GDM1 (cell line): ENCODE measurements around the gene AP2A2.

Experiments used
- DNase-seq: peaks from one replicate; lab custom pipeline; 2025; lab: John Stamatoyannopoulos, UW

The AP2A2 gene

DNA sequence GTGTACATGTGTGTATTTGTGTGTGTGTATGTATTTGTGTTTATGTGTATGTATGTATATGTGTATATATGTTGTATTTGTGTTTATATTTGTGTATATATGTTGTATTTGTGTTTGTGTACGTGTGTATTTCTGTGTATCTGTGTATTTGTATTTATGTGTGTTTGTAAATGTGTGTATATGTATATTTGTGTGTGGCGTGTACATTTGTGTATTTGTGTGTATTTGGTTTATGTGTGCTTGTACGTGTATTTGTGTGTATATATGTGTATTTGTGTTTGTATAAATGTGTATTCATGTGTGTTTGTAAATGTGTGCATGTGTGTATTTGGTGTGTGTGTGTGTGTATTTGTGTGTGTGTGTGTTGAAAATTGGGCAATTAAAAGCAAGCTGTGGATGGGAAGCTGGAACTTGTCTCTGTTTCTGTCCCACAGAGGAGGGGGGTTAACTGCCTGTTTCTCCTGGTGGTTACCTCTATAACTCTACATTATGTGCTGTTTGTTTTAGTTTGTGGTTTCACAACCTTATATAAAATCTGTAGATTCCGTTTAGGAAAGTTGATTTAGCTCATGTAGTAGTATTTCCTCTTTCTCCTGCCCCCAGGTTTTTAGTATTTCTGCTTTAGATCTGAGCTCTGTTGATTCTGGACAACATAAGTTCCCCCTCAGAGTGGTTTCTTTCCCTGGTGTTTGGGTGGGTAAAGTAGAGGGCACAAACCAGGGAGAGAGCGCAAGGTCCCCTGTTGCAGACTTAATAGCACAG, 28.9 kb downstream of the AP2A2 start:
- no peak for DNase-seq

DNA sequence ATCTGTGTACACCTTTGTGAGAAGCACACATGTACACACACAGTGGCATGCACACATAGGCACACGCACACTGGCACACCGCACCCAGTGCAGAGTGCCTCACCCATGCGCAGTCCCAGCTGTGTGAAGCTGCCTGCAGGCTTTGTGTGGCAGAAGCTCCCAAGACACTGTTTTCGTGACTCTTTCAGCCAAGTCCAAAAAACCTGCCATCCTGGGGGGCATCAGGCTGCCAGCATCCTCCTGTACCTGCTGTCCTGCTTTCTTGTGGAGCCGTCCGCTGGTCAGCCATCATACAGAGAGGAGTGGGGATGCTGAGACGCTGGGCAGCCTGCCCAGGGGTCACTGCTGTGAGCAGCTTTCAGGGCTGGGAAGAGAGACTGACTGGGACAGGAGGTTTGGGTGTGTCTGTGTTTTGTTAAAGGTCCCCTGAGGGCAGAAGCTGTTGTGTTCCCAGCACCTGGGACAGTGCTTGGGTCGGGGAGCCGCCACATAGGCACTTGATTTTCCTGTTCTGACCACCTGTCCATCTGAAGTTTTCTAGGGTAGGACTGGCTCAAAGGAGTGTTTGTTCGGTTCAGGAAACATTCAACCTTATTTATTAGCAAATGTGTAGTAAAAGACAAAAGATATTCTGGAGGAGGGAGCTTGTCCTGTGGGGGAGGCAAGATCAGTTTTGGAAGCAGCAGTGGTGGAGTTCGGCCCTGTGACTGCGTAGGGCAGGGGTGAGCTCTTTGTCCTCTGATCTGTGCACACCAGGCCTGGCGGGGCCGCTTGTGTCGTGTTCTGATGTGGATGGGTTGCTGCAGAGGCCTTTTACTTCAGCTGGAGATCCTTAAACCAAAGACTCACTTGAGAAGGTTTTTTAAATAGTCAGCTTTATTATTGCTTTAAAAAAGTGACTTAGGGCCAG, 29.7 kb downstream of the AP2A2 start:
- no peak for DNase-seq

DNA sequence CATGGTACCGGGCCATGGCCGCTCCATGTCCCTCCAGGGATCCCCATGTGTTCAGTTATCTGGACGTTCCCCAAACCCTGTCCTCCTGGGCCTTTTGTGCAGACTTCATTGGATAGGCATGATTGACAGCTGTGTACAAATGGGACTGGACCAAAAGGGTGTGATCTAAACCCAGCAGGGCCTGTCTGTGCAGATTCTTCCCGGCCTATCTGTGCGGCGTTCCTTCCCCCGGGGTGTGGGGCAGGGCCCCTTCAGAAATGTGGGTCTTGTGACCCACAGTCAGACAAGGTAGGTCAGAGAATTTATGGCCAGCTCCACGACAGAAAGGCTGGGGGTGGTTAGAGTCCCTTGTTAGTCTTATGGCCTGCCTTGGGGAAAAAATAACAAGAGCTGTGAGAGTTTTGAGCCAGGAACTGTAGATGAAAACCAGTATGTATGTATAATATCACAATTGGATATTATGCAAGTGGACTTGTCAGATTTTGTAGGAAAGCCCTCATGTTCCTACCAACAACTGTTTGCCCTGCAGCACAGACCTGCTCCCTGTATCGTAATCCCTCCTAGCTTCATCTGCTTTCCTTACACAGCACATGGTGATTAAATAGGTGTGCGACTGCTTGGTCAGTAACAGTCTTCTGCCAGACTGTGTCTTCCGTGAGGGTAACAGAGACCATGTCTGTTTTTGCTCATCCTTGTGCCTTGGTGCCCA, 31.7 kb downstream of the AP2A2 start:
- DNase-seq = no peak

DNA sequence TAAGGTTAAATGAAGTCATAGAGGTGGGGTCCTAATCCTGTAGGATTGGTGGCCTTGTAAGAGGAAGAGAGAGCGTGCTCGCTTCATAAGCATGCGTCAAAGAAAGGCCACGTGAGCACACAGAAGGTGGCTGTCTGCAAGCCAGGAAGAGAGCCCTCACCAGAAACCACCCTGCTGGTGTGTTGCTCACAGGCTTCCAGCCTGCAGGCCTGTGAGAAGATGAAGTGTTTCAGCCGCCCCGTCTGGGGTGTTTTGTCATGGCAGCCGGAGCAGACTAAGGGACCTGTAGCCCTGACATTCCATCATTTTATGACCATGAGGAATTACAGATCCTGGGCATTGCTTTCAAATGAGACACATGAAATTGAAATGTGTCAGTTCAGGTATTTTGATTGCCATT, 32.4 kb downstream of the AP2A2 start:
- DNase-seq = no peak

DNA sequence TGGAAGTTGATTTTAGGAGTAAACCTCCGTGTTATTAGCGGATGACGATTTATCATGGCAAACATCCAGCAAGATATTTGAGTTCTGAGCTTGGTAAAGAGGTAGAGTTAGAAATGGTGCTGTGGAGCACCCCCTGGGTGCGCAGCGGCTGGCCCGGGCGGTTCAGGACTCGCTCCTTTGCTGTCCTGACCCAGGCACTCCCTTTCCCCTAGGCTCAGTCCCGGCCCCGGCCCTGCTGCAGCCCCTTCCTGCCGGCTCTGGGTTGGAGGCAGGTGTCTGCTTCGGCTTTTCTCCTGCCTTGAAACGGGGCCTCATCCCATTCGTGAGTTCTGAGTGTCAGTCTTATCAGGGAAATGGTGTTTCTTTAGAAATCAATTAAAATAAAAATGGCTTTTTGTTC, 33.4 kb downstream of the AP2A2 start:
- no peak for DNase-seq

DNA sequence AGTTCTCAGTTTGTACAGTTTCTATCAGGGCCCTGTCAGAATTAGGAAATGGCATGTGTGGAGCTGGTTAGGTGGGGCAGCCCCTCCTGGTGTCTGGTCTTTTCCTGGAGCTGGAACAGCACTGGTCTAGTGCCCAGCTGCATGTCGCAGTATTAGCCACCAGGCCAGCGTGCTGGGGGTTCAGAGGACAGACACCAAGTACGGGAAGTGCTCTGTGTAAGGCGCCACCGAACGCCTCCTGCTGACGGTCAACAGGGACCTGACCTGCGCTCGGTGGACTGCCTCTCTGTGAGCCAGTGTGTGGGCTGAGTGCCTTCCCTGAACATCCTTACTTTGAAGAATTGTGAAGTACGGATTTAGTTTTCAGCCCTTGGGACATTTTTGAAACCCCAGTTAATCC, 33.9 kb downstream of the AP2A2 start:
- no peak for DNase-seq

DNA sequence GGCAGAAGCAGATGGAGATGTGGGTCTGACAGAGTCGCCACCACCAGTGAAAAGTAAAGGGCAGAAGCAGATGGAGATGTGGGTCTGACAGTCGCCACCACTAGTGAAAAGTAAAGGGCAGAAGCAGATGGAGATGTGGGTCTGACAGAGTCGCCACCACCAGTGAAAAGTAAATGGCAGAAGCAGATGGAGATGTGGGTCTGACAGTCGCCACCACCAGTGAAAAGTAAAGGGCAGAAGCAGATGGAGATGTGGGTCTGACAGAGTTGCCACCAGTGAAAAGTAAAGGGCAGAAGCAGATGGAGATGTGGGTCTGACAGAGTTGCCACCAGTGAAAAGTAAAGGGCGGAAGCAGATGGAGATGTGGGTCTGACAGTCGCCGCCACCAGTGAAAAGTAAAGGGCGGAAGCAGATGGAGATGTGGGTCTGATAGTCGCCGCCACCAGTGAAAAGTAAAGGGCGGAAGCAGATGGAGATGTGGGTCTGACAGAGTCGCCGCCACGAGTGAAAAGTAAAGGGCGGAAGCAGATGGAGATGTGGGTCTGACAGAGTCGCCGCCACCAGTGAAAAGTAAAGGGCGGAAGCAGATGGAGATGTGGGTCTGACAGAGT, 35.7 kb downstream of the AP2A2 start:
- peak; percentile 76 for DNase-seq

DNA sequence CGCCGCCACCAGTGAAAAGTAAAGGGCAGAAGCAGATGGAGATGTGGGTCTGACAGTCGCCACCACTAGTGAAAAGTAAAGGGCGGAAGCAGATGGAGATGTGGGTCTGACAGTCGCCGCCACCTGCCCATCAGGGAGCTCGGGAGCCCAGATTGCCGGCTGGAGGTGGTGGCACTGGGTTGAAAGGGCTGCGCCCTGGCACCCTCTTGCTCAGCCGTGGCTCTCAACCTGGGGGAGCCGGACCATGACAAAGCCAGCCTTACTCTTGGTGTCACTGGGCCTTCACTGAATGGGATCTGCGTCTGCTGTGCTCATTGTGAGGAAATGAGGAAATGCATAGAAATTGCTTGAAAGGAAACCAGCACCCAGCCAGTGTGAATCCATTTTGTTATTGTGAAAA, 36.3 kb downstream of the AP2A2 start:
- peak; percentile 78 for DNase-seq

DNA sequence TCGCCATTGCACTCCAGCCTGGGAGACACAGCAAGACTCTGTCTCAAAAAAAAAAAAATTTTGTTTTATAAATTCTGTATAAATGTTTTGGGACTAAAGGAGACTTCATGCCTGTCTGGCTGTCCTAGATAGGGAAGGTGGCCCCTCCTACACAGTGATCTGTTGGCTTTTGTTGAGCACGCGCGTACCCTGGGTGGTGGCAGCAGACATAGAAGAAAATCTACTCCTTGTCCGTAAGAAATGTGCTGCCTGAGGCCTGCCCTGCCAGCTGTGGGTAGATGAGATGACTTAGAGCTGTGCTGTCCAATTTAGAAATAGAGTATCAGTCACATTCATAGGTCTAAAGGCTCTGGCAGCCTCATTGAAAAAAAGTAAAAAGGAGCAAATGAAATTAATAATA, 37.0 kb downstream of the AP2A2 start:
- no peak for DNase-seq

DNA sequence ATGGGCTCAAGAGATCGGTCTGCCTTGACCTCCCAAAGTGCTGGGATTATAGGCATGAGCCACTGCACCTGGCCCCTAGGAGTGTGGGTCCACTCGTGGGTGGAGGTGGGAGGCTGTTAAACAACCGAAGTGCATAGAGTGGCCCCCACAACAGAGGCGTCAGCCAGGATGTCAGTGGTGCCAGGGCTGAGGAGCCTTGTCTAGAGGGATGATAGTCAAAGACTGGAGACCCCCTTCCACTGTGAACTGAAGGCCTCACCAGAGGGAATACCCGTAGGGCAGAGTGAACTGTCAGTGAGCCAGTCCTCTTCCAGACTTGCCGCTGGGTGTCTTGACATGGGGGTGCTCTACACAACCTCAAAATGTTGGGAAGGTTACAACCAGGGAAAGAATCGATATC, 38.2 kb downstream of the AP2A2 start:
- no peak for DNase-seq

DNA sequence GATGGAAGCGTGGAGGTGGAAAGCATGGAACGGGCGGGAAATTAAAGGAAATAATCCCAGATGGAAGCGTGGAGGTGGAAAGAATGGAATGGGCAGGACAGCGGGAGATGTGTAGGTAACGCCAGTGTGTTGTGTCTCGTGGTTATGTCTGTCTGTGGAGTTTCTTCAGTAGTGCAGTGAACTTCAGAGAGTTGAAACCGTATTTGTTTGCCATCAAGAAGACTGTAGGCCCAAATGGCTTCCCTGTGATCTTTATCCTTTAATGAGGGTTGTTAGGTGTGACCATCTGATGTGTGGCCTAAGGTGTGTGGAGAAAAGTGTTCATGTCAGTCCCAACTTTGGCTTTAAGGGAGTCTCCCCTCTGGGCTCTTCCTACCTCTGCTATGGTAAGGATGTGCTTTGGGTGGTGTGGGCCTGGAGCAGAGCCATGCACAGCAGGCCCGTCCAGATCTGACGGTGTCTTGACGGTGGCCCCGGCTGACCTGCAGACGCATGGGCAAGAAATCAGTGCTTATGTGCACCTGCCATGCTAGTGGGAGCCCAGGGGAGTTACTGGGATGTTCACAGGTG, 39.6 kb downstream of the AP2A2 start:
- DNase-seq = no peak

DNA sequence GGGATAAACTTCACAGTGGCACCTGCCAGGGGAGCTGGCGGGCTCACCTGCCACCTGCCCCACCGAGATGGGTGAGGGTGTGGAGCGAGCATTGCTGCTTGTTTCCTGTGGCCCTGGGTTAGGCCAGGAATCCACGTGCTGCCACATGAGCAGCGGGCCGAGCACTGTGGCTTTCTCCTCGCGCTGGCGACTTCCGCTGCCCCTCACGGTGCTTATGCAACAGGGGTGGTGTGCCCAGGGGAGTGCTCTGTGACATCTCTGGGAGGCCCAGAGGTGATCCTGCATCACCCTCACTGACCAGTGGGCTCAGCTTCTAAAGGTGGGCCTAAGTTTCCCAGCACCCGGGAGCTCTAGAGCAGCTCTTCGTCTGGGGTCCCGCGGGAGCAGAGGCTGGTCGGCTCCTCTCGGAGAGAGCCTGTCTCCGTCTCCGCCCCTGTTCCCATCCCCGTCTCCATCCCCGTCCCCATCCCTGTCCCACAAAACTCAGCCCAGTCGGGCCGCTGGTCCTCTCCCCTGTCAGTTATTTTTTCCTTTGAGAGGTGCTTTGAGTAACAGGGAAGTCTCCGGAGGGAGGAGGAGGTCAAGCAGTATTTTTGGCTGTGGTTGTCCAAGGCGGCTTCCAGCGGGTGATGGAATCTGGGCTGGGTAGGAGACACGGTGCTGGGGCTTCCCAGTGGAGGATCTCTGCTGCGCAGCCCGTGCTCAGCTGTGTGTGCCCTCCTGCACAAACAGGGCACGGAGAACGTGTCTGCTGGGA, 42.5 kb downstream of the AP2A2 start:
- DNase-seq = no peak

DNA sequence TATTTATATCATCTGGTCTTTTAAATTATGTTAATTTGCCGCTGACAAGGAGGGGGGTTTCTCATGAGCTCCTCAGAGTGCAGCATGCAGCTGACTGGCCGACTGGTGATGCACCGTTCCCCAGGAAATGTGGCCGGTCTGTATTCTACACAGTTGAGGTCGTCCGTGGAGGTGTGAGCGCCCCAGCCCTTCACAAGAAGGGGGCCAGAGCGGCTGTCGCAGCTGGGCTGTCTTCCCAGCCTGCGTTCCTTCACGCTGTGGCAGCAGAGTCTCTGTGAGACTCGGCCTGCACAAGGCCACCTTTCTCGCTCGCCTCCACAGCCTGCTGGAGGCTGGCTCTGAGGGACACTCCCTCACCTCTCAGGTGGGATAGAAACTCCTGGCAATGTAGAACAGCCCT, 43.2 kb downstream of the AP2A2 start:
- no peak for DNase-seq

DNA sequence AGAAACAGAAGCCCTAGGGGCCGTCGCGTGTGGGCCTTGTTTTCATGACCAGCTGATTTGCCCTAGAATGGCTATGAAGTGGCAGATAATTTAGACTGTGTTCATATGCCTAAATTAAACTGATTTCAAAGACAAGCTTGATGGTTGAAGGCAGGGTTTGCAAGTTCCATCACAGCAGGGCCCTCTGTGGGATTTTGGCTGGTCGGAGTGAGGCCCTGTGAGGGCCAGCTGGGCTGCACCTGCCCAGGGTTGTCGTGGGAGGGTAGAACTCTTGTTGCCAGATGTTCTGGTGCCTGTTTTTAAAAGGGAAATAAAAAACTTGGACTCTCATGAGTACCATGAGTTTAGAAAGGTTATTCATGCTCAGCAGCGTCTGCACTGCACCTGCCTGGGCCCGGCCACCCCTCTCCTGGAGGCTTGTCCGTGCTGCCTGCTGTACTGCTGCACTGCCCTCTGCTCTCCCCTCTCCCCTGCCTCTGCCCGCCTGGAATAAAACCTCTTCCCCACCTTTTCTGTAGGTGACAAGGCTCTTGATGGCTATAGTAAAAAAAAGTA, 44.1 kb downstream of the AP2A2 start:
- DNase-seq = no peak

DNA sequence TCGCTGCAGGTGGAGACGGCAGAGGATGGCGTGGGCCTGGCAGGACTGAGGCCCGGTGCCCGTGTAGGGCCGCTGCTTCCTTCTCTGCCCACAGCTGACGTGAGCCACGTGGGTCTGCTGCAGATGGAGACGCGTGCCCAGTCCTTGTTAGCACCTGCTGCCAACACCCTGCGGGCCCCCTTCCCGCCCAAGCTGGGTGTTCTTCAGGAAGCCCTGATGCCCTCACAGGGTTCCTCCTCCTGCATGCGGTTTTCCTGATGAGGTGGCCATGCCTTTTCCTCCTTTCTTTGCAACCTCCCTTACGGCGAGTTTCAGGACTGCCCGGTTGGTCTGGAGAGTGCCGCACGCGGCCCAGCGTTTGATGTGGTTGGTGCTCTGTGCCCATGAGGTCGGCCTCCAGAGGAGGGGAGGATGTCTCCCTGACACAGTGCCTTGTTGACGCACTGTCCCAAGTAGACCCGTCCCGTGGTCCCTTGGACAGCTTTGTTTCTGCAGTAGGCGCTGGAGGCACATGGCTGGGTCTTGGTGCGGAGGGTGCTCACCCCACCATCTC, 44.7 kb downstream of the AP2A2 start:
- peak; percentile 52 for DNase-seq

DNA sequence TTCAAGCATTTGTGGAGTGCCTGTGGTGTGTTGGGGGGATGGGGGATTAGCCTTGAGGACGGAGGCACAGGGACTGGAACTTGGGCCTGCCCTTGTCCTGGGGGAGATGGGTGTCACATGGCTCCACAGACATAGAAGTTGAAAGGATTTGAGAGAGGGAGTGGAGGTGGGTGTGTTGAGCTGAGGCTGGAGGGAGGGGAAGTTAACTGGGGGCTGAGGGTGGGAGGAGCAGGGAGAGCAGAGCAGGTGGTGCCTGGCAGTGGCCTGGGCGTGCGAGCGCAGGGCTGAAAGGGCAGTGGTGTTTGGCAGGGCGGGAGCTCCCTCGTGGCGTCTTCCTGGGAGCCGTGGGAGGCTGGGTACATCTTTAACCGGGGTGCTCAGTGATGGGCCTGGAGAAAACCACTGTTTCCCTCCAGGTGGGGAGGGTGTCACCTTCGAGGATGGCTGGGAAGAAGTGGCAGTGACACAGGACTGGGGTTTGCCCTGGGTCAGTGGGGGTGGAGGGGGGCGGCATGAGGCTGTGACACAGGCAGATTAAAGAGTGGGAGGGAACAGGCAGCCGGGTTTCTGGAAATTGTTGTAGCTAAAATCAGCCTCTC, 45.5 kb downstream of the AP2A2 start:
- DNase-seq = no peak

DNA sequence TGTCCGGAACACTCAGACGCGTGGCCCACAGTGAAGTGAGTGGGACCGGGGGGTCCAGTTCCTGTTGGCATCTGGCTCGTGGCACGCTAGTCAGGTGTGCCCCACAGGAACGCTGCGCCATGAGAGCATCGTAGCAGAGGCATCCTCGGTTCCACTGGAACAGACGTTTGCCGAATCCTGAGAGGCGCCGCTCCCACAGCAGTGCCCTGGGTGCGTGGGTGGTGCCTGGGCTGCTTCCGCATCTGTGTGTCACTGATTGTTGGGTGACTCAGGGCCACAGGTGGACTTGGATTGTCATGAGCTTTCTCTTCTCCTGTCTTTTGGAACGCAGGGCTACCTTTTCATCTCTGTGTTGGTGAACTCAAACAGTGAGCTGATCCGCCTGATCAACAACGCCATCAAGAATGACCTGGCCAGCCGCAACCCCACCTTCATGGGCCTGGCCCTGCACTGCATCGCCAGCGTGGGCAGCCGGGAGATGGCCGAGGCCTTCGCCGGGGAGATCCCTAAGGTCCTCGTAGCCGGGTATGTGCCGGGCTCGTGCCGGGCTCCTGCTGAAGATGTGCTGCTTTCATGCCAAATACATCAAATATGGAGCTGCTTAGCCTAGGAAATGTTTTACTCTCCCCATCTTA, 46.2 kb downstream of the AP2A2 start:
- DNase-seq = no peak

DNA sequence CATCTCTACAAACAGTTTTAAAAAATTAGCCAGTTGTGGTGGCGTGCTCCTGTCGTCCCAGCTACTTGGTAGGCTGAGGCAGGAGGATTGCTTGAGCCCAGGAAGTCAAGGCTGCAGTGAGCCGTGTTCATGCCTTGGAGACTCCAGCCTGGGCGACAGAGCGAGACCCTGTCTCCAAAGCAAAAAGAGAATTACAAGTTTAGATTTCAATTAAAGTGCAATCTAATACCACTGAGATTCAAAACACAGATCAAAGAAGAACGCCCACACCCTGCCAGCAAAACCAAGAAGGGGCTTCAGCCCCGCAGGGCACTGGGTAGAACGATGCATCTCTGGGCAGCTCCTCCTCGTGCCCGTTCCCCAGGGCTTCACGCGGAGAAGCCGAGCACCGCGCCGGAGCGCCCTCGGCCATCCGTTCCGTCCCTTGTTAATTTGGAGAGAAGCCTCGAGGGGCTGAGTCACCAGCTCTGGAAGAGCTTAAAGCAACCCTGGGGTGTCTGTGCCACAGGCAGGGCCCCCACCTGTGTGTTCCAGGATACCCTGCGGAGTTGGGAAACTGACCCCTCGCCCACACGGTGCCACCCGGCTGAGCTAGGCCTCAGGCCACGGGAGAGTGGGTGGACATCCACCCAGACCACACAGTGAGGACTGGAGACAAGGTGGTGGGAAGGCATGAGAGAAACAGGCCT, 47.0 kb downstream of the AP2A2 start:
- DNase-seq = no peak

DNA sequence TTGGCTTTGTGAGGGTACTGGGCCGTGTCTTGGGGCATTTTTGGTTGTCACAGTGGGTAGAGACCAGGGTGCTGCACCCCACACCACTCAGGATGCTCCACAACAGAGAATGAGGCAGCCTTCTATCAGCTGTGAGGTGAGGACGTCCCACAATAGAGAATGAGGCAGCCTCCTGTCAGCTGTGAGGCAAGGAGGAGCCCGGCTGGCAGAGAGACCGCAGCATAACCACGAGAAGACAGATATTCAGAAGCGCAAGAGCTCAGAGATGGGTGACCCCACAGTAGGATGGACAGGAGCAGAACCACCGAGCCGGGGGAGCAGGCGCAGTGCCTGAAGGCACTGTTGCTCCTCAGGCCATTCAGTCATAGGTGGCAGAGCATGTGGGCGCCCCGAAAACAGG, 47.6 kb downstream of the AP2A2 start:
- no peak for DNase-seq
